Brain microvascular endothelial cell (primary cell): Measurements from ENCODE around the gene CDON.

Experiments used
- DNase-seq: peaks from one replicate; pipeline ENCODE4 v3.0.0-alpha.2; 2020
- H3K27ac ChIP-seq: fragments of 250-450 bp; sonication (Bioruptor Pico); 2 replicates; pipeline ENCODE4 v1.5.1; 2020; ENCODE audit warnings: mild to moderate bottlenecking, moderate library complexity
- H3K27me3 ChIP-seq: fragments of 250-450 bp; sonication (Bioruptor Pico); replicated peaks from 2 replicates; pipeline ENCODE4 v1.5.1; 2020; ENCODE audit warnings: mild to moderate bottlenecking
- H3K36me3 ChIP-seq: fragments of 250-450 bp; sonication (Bioruptor Pico); replicated peaks from 2 replicates; pipeline ENCODE4 v1.5.1; 2020; ENCODE audit warnings: mild to moderate bottlenecking
- H3K4me3 ChIP-seq: 2 replicates; pipeline ENCODE4 v1.5.1; 2011; ENCODE audit warnings: low read depth, mild to moderate bottlenecking, control low read depth, low read length, moderate library complexity
- CTCF ChIP-seq: IDR thresholded peaks from 2 replicates; pipeline ENCODE4 v1.5.1; 2011; ENCODE audit warnings: low read depth, mild to moderate bottlenecking, moderate library complexity, low read length, control low read depth, inconsistent platforms; ENCODE audit errors: missing control alignments
- in situ Hi-C: cut with HindIII; loops from 2 replicates; pipeline ENCODE4 v1.10.0; 2017; ENCODE audit warnings: low sequenced_read_pairs, low pct_ligation_motif_present

The CDON gene

GRCh38 chr11:125959511-125959910, 103.2 kb downstream of the CDON start:
- in situ Hi-C loops: no loop called here
- no peak for TF ChIP-seq CTCF
- no peaks in the 10 kb centered on the region for H3K36me3 ChIP-seq

GRCh38 chr11:125958872-125959400, 103.7 kb downstream of the CDON start:
- Histone ChIP-seq H3K36me3 (no peaks in the 10 kb centered on the region), H3K4me3 (no peak overlapping the region), H3K27me3 (no peaks in the 10 kb centered on the region), H3K27ac (no peak overlapping the region)
- no peak for TF ChIP-seq CTCF
- in situ Hi-C loops: no loop called here
- no peak for DNase-seq

More at GRCh38 chr11:125959511-125959910, 103.2 kb downstream of the CDON start:
- DNase-seq: no peak
- no peaks in the 10 kb centered on the region for H3K27me3 ChIP-seq
- H3K4me3 ChIP-seq: no peak overlapping the region
- H3K27ac ChIP-seq: no peak overlapping the region

GRCh38 chr11:125957618-125958332, 104.9 kb downstream of the CDON start:
- in situ Hi-C loops: no loop called here
- no peak overlapping the region for H3K4me3 ChIP-seq
- no peak for TF ChIP-seq CTCF
- H3K27ac ChIP-seq: no peak overlapping the region
- DNase-seq: no peak
- H3K36me3 ChIP-seq: no peaks in the 10 kb centered on the region
- no peaks in the 10 kb centered on the region for H3K27me3 ChIP-seq

- no peak for TF ChIP-seq CTCF
- Histone ChIP-seq H3K36me3 (no peaks in the 10 kb centered on the region), H3K27ac (no peak overlapping the region), H3K27me3 (no peaks in the 10 kb centered on the region), H3K4me3 (no peak overlapping the region)
- in situ Hi-C loops: no loop called here
- no peak for DNase-seq
These were observed 106.1 kb downstream of the CDON start for GRCh38 chr11:125956391-125957134.

GRCh38 chr11:125955856-125956255, 106.8 kb downstream of the CDON start:
- in situ Hi-C loops: no loop called here
- TF ChIP-seq CTCF: no peak
- Histone ChIP-seq H3K27me3 (no peaks in the 10 kb centered on the region), H3K36me3 (no peaks in the 10 kb centered on the region), H3K4me3 (no peak overlapping the region), H3K27ac (no peak overlapping the region)
- no peak for DNase-seq
